ENCODE results near the gene AKAP12.

DNA sequence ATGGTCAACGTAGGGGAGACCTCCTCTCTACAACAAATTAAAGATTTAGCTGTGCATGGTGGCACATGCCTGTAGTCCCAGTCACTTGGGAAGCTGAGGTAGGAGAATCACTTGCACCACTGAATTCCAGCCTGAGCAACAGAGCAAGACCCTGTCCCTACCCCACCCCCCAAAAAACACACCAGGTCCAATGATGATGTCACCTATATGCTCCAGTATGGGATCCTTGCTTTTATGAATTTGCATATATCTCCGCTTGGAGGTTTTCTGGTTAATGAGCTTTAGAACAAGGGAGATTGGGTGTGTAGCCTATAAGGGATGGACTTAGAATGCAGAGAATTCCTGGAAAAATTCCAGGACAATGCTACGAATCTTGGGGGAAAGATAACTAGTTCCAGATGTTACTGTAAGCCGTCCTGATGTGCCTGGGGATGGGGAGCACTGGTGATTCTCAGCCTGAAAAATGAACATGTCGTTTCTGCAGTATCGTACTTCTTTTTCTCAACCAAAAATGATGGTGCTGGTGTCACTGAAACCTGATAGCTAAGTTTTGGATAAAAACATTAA lies 90.4 kb downstream of the AKAP12 start:
- TF ChIP-seq, protein P1, sequence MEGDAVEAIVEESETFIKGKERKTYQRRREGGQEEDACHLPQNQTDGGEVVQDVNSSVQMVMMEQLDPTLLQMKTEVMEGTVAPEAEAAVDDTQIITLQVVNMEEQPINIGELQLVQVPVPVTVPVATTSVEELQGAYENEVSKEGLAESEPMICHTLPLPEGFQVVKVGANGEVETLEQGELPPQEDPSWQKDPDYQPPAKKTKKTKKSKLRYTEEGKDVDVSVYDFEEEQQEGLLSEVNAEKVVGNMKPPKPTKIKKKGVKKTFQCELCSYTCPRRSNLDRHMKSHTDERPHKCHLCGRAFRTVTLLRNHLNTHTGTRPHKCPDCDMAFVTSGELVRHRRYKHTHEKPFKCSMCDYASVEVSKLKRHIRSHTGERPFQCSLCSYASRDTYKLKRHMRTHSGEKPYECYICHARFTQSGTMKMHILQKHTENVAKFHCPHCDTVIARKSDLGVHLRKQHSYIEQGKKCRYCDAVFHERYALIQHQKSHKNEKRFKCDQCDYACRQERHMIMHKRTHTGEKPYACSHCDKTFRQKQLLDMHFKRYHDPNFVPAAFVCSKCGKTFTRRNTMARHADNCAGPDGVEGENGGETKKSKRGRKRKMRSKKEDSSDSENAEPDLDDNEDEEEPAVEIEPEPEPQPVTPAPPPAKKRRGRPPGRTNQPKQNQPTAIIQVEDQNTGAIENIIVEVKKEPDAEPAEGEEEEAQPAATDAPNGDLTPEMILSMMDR (IDR thresholded peaks at IDR 0.05; ENCODE audit: low read depth, low read length): no peak
- no peak for TF ChIP-seq POLR2A (IDR thresholded peaks at IDR 0.05; ENCODE audit: extremely low read depth, insufficient read length)
